Omental fat pad (tissue), 4 donors: Measurements from ENCODE around the gene GRM4. TPM values are rescaled to one million over a fixed set of nuclear protein-coding genes. Genes with fewer than 3 reads are reported as not detected.

Source experiments
- ATAC-seq: fragments of 150-250 bp; one replicate; pipeline ENCODE4 v1.9.1; 2016; ENCODE audit warnings: mild to moderate bottlenecking, moderate library complexity; ENCODE audit not compliant: low FRiP score
- DNase-seq: peaks from one replicate; pipeline ENCODE4 v3.0.0-alpha.2; 2019; ENCODE audit warnings: low spot score
- total RNA-seq, 4 donors: library from RNA; depleted of rRNA; stranded (reverse); fragments of >200 nt; gene quantifications; one replicate each; pipeline ENCODE4 v1.1.0, GENCODE V29; 2016
- TF ChIP-seq, protein P1 (sequence below), 3 donors: fragments of 450-650 bp; IDR thresholded peaks; one replicate each; pipeline ENCODE4 v1.5.1; 2016 to 2017; ENCODE audit warnings: antibody characterized with exemption in 3 of 3, mild to moderate bottlenecking in 3 of 3, moderate library complexity in 2 of 3

The GRM4 gene
- total RNA-seq, 4 donors from 2014 or later: 0.60 TPM; not detected in 3

DNA sequence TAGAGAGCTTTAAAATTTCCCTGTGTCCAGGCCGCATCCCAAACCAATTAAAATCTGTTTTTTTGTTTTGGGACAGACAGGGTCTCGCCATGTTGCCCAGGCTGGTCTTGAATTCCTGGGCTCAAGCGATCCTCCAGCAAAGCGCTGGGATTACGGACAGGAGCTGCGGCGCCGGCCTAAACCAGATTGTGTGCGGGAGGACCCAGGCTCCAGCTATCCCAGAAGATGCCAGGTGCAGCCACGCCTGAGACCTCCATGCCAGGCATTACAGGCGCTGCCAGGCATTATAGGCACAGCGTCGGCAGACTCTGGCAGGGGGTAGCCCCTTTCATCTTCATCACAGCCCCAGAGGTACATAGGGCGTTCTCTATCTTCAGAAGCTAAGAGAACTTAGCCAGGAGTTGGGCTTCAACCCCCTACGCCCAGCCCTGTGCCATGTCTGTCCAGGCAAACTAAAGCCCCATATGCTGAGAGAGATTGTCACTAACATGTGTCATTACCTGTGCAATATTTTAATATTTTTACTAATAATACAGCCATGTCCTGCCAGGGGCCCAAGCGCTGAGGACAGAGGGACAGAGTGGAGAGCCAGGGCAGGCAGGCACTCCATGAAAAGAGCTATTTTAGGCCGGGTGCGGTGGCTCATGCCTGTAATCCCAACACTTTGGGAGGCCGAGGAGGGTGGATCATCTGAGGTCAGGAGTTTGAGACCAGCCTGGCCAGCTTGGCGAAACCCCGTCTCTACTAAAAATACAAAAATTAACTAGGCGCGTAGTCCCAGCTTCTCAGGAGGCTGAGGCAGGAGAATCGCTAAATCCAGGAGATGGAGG is 9.8 kb upstream of the GRM4 start:
- ATAC-seq (no peak), DNase-seq (no peak)
- TF ChIP-seq, protein P1, sequence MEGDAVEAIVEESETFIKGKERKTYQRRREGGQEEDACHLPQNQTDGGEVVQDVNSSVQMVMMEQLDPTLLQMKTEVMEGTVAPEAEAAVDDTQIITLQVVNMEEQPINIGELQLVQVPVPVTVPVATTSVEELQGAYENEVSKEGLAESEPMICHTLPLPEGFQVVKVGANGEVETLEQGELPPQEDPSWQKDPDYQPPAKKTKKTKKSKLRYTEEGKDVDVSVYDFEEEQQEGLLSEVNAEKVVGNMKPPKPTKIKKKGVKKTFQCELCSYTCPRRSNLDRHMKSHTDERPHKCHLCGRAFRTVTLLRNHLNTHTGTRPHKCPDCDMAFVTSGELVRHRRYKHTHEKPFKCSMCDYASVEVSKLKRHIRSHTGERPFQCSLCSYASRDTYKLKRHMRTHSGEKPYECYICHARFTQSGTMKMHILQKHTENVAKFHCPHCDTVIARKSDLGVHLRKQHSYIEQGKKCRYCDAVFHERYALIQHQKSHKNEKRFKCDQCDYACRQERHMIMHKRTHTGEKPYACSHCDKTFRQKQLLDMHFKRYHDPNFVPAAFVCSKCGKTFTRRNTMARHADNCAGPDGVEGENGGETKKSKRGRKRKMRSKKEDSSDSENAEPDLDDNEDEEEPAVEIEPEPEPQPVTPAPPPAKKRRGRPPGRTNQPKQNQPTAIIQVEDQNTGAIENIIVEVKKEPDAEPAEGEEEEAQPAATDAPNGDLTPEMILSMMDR (IDR thresholded peaks at IDR 0.05): no peak

DNA sequence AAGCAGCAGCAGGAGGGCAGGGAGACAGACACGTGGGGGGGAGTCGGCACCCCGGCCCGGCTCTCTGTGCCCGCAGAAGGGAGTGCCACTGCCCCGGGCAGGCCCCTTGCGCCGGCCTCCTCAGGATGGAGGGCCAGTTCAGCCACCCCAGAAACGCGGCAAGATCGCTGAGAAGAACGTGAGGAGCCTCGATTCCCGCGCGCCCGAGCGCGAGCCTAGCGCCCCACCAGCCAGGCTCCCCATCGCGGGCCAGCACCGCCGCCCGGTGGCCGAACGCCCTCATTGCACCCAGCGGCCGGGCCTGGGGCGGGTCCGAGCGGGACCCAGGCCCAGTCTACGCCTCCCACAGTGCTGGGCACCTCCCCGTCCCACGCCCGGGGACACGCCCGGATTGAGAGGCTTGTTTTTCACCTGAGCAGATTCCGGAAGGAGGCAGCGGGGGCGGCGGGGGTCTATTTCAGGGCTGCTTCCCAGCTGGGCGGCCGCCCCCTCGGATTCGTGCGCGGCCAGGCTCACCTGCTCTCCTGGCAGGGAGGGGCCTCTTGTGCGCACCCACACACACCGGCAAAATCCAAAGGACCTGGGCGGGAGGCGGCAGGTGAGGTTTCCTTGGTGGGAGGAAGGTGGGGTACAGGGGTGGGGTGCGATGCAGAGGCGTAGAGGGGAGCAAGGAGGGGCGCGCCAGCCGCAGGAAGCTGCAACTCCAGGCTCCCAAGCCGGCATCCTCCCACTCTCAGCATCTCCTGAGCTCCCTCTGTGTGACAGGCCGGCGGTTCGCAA is 9.0 kb upstream of the GRM4 start:
- ATAC-seq: peak; percentile 46
- TF ChIP-seq, protein P1 (IDR thresholded peaks at IDR 0.05): peak in 1 of 3 donors; percentile 92
- no peak for DNase-seq

DNA sequence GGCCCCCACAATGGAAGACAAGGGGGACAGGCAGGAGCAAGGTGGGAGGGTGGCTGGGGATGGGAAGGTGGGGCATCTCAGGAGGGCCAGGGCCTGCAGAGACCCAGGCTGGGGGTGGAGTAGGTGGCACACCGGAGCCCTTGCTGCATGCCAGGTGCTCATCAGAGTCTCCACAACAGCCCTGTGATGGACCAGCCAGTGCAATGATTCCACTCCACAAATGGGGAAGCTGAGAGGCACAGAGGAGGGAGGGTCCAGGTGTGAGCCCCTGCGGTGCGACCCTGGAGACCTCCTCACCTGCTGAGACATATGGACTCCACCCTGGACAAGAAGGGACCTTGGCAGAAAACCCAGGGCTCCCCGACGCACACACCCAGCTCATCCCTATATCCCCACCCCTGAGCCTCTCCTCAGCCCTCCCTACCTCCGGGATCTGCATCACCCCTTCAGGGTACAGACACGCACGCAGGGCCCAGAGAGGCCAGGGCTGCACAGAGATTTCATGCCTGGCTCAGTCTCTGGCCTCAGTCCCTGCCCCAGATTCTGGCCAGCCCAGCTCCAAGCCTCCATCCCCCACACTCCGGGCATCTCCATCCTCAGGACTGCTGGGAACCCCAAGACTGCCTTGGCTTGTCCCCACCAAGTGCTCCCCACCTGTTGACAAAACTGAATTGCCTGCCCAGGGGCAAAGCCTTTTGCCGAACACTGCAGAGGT is 7.1 kb upstream of the GRM4 start:
- ATAC-seq (no peak), DNase-seq (no peak)
- TF ChIP-seq, protein P1 (IDR thresholded peaks at IDR 0.05): no peak

DNA sequence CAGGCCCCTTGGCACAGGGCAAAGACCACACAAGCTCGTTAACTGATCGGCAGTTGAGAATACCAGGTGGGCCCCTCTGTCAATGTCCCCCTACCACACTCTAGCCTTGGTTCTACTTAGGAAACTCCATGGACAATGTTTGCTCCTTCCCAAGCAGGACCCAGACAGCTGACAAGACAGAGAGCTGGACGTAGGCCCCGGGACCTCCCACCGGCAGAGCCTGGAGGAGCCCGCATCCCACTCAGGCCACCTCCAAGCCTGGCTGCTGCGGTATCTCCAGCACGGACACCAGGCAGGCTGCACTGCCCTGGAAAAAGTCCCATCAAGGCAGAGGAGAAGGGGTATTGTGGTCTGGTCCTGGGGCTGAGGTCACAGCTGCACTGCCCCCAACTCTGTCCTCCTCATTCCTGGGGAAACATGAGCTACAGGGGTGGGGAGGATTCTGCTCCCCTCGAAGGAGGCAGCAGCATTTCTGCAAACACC is 6.2 kb upstream of the GRM4 start:
- ATAC-seq (no peak), DNase-seq (no peak)
- TF ChIP-seq, protein P1 (IDR thresholded peaks at IDR 0.05): no peak

- no peak for ATAC-seq
- TF ChIP-seq, protein P1 (IDR thresholded peaks at IDR 0.05): no peak
- DNase-seq: no peak
Observed at GRCh38 chr6:34151321-34152041, 5.6 kb upstream of the GRM4 start.

DNA sequence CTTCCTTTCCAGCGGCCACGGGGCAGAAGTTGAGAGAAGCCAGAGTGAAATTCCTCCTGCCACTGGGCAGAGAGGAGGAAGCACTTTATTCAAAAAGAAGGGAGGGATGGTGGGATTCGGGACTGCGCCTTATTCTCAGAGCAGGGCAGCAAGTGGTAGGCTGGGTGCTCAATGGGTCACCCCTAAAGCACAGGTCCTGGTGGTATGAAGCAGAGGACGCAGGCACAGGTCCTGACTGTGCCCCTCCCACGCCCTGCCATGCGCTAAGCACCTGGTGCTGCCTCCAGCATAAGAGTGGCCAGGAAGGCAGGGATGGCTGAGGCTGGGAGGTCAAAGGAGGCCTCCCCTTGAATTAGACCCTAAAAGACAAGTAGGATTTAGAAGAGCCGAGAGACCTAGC is 4.9 kb upstream of the GRM4 start:
- TF ChIP-seq, protein P1 (IDR thresholded peaks at IDR 0.05): no peak
- ATAC-seq (no peak), DNase-seq (no peak)
